Gastrocnemius medialis (tissue), 4 donors: ENCODE results near the gene TRIM34. TPM values are rescaled to one million over a fixed set of nuclear protein-coding genes. Genes with fewer than 3 reads are reported as not detected.

ENCODE experiments used
- ATAC-seq, 2 donors: fragments of 150-250 bp; one replicate each; pipeline ENCODE4 v1.9.1; 2016
- DNase-seq, 2 donors: peaks; one replicate each; pipeline ENCODE4 v3.0.0-alpha.2; 2019
- H3K27ac ChIP-seq, 4 donors: fragments of 200-600 bp; sonication (generic); 1 replicate in 1 of 4; 2 replicates in 3 of 4; pipeline ENCODE4 v1.5.1; 2016 to 2018; ENCODE audit warnings: mild to moderate bottlenecking in 2 of 4, moderate library complexity in 1 of 4
- H3K27me3 ChIP-seq, 3 donors: fragments of 200-600 bp; sonication (generic) in 2 of 3; 1 replicate in 1 of 3; 2 replicates in 2 of 3; pipeline versions ENCODE4 v1.5.1 to v1.6.0; 2016 to 2019; ENCODE audit warnings: mild to moderate bottlenecking in 1 of 3, moderate library complexity in 1 of 3
- H3K36me3 ChIP-seq, 2 donors: fragments of 200-600 bp; sonication (generic) in 1 of 2; one replicate each; pipeline ENCODE4 v1.5.1; 2017 to 2018
- H3K4me1 ChIP-seq, 2 donors: fragments of 200-600 bp; sonication (generic) in 1 of 2; one replicate each; pipeline ENCODE4 v1.5.1; 2016 to 2017; ENCODE audit warnings: mild to moderate bottlenecking in 2 of 2
- H3K4me3 ChIP-seq, 4 donors: fragments of 200-600 bp; sonication (generic) in 3 of 4; 1 replicate in 1 of 4; 2 replicates in 3 of 4; pipeline ENCODE4 v1.5.1; 2016 to 2019; ENCODE audit warnings: mild to moderate bottlenecking in 2 of 4
- H3K9me3 ChIP-seq, 3 donors: fragments of 200-600 bp; sonication (generic) in 2 of 3; 1 replicate in 1 of 3; 2 replicates in 2 of 3; pipeline ENCODE4 v1.5.1; 2016 to 2019
- CTCF ChIP-seq, 5 experiments: fragments of 450-650 bp in 3 of 5; fragments of 200-600 bp in 2 of 5; sonication (generic) in 2 of 5; IDR thresholded peaks in 4 of 5; conservative IDR thresholded peaks in 1 of 5; 1 replicate in 4 of 5; 2 replicates in 1 of 5; pipeline ENCODE4 v1.5.1; 2016 to 2019; ENCODE audit warnings: antibody characterized with exemption in 5 of 5, mild to moderate bottlenecking in 3 of 5, moderate library complexity in 3 of 5
- POLR2A ChIP-seq, 2 donors: fragments of 450-650 bp; IDR thresholded peaks; one replicate each; pipeline ENCODE4 v1.6.1; 2017; ENCODE audit warnings: antibody characterized with exemption in 2 of 2, mild to moderate bottlenecking in 2 of 2, moderate library complexity in 2 of 2
- in situ Hi-C, 4 donors: fragments of 200-750 bp; cut with MboI; loops; one replicate each; pipeline versions ENCODE4 v1.15.0 to v1.8.0; 2017; ENCODE audit warnings: low sequenced_read_pairs in 4 of 4
- intact Hi-C: fragments of 100-400 bp; cut with DNase I; formaldehyde crosslinking; loops from one replicate; pipeline ENCODE4 v1.15.1; 2023; ENCODE audit warnings: low total_unique reads
- total RNA-seq, 4 donors: library from RNA; depleted of rRNA; stranded (reverse); fragments of >200 nt; gene quantifications; one replicate each; pipeline versions ENCODE4 v1.1.0 to v1.2.3, GENCODE V29; 2016

The TRIM34 gene
- total RNA-seq, 4 donors from 2014 or later = 0.32 to 1.6 (median 1.2) TPM

DNA sequence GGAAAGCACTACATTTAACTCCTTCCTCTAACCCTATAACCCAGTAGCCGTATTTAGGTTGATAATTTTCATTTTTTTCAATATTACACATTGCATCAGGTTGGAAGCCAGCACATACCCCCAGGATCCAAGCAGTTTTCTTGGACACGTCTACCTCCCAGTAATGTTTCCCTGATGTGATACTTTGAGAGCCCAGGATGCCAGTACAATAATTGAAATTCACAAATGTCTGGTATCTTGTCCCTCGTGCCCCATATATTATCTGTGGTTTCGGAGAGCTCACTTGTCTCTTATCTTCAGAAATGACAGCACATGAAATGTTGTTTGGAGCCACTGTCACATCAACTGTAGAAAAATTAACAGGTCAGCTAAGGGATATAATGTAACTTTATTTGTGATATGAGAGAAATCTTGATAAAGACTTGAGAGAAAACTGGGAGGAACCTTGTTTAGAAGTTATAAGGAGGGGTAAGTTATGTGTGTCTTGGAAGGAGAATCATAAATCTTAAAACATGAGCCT is 40.3 kb downstream of the TRIM34 start:
- Histone ChIP-seq H3K9me3 (no peaks in the 10 kb centered on the region), H3K27me3 (no peaks in the 10 kb centered on the region), H3K4me1 (no peaks in the 10 kb centered on the region), H3K27ac (no peak overlapping the region), H3K36me3 (peaks cover 0 to 4% of the 10 kb centered on the region in 2 donors), H3K4me3 (no peak overlapping the region)
- in situ Hi-C loops (no loop called here), intact Hi-C loops (no loop called here)
- DNase-seq (no peak), ATAC-seq (no peak)
- no peak for TF ChIP-seq CTCF (IDR thresholded peaks at IDR 0.05 in 4 of 5, conservative IDR thresholded peaks at IDR 0.05 in 1 of 5)

- Histone ChIP-seq H3K27ac (peak overlapping the region in 1 of 4 donors; percentile 10), H3K9me3 (no peaks in the 10 kb centered on the region), H3K4me1 (no peaks in the 10 kb centered on the region), H3K27me3 (no peaks in the 10 kb centered on the region), H3K4me3 (no peak overlapping the region), H3K36me3 (peaks cover 0 to 4% of the 10 kb centered on the region in 2 donors)
- no peak for DNase-seq
- in situ Hi-C loops = no loop called here
- ATAC-seq = no peak
- TF ChIP-seq POLR2A (IDR thresholded peaks at IDR 0.05) (no peak), CTCF (IDR thresholded peaks at IDR 0.05 in 4 of 5, conservative IDR thresholded peaks at IDR 0.05 in 1 of 5) (no peak)
- intact Hi-C loops = no loop called here
Observed at GRCh38 chr11:5665746-5666401, 41.1 kb downstream of the TRIM34 start.

GRCh38 chr11:5666402-5666793 is 41.6 kb downstream of the TRIM34 start:
- no peaks in the 10 kb centered on the region for H3K9me3 ChIP-seq
- H3K4me1 ChIP-seq = no peaks in the 10 kb centered on the region
- TF ChIP-seq POLR2A (IDR thresholded peaks at IDR 0.05) (no peak), CTCF (IDR thresholded peaks at IDR 0.05 in 4 of 5, conservative IDR thresholded peaks at IDR 0.05 in 1 of 5) (no peak)
- no peaks in the 10 kb centered on the region for H3K27me3 ChIP-seq
- H3K27ac ChIP-seq = no peak overlapping the region
- in situ Hi-C loops (no loop called here), intact Hi-C loops (no loop called here)
- DNase-seq (no peak), ATAC-seq (no peak)
- H3K4me3 ChIP-seq = no peak overlapping the region
- peaks cover 0 to 4% of the 10 kb centered on the region in 2 donors for H3K36me3 ChIP-seq

DNA sequence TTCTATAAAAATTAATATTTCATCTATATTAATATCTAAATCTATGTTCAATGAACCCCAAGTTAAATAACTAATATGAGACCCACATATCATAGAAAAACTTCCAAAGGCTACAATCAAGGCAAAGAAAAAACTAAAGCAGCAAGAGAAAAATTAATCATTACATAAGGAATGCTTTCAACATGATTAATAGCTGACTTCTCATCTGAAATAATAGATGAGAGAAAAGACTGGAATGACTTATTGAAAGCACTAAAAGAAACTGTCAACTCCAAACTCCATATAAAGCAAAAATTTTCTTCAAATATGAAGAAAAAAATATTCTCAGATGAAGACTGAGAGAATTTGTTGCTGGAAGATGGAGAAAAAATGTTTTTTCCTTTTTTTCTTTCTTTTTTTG is 47.0 kb downstream of the TRIM34 start:
- intact Hi-C loops = no loop called here
- no peak for DNase-seq
- H3K27ac ChIP-seq = no peak overlapping the region
- TF ChIP-seq CTCF (IDR thresholded peaks at IDR 0.05 in 4 of 5, conservative IDR thresholded peaks at IDR 0.05 in 1 of 5) (no peak), POLR2A (IDR thresholded peaks at IDR 0.05) (no peak)
- no peak overlapping the region for H3K4me3 ChIP-seq
- ATAC-seq = no peak
- in situ Hi-C loops = no loop called here
- H3K36me3 ChIP-seq = peaks cover 0 to 4% of the 10 kb centered on the region in 2 donors
- H3K4me1 ChIP-seq = no peaks in the 10 kb centered on the region
- H3K9me3 ChIP-seq = no peaks in the 10 kb centered on the region
- H3K27me3 ChIP-seq = no peaks in the 10 kb centered on the region

DNA sequence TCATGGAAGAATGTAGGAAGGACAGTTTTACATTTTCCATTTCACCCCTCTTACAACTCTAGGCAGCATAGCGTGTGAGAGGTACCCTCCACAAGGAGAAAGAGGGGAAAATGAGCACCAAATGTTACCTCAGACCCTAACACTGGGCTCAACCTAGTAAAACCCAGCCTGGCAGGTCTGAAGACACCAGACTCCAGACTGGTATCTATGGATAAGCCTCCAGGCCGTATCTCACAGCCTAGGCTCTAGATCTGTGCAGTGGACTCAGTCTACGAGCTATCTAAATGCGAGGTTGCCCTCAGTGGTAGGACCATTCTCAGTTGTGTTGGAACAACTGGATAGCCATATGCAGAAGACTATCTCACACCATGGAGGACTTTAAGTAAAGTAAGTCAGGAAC is 49.6 kb downstream of the TRIM34 start:
- H3K36me3 ChIP-seq = peaks cover 0 to 15% of the 10 kb centered on the region in 2 donors
- no peak for ATAC-seq
- no peak for TF ChIP-seq POLR2A (IDR thresholded peaks at IDR 0.05)
- in situ Hi-C loops = no loop called here
- no peaks in the 10 kb centered on the region for H3K27me3 ChIP-seq
- intact Hi-C loops = no loop called here
- no peak for DNase-seq
- H3K4me3 ChIP-seq = no peak overlapping the region
- no peak overlapping the region for H3K27ac ChIP-seq
- H3K4me1 ChIP-seq = no peaks in the 10 kb centered on the region
- H3K9me3 ChIP-seq = no peaks in the 10 kb centered on the region
